CD4-positive, alpha-beta memory T cell (primary cell): ENCODE data around the gene DPM1. TPM values are rescaled to one million over a fixed set of nuclear protein-coding genes. Genes with fewer than 3 reads are reported as not detected.
A peak's percentile ranks its signal among the peaks of the same experiment; 100 is the strongest.

Experiments used
- CTCF ChIA-PET: fragments of 350-600 bp; sonication (Branson Sonifier 250); formaldehyde crosslinking; loops from one replicate; lab custom pipeline; 2021; ENCODE audit warnings: inconsistent platforms; ENCODE audit not compliant: partially characterized antibody; lab: Charles Lee
- POLR2A ChIA-PET: fragments of 350-600 bp; sonication (Branson Sonifier 250); formaldehyde crosslinking; loops from one replicate; lab custom pipeline; 2021; ENCODE audit not compliant: partially characterized antibody; lab: Charles Lee
- DNase-seq, 5 donors: peaks; one replicate each; pipeline versions ENCODE4 v3.0.0 to v3.0.0-alpha.2; 2020 to 2022; ENCODE audit warnings: mixed read lengths in 1 of 5
- H3K27ac ChIP-seq: one replicate; pipeline ENCODE4 v1.7.0; 2013; ENCODE audit warnings: low read depth, low read length
- H3K27me3 ChIP-seq: 2 replicates; pipeline ENCODE4 v1.7.0; 2013; ENCODE audit warnings: mild to moderate bottlenecking, low read length, moderate library complexity; ENCODE audit not compliant: insufficient read depth
- H3K36me3 ChIP-seq: 2 replicates; pipeline ENCODE4 v1.7.0; 2013; ENCODE audit warnings: mild to moderate bottlenecking, low read length, moderate library complexity; ENCODE audit not compliant: insufficient read depth
- H3K4me1 ChIP-seq: 2 replicates; pipeline ENCODE4 v1.7.0; 2013; ENCODE audit warnings: mild to moderate bottlenecking, low read length, moderate library complexity; ENCODE audit not compliant: insufficient read depth
- H3K4me3 ChIP-seq, 2 donors: one replicate each; pipeline ENCODE4 v1.7.0; 2013; ENCODE audit warnings: low read length in 2 of 2, mild to moderate bottlenecking in 1 of 2
- H3K9me3 ChIP-seq, 2 donors: one replicate each; pipeline ENCODE4 v1.7.0; 2013; ENCODE audit warnings: low read length in 2 of 2, control low read depth in 1 of 2; ENCODE audit not compliant: control insufficient read depth in 1 of 2
- H3K27ac Mint-ChIP-seq, 7 donors: one replicate each; pipeline ENCODE4 v1.8.0; 2020 to 2021; ENCODE audit warnings: mixed read lengths in 7 of 7, mild to moderate bottlenecking in 6 of 7, inconsistent platforms in 3 of 7, moderate library complexity in 3 of 7
- H3K27me3 Mint-ChIP-seq, 2 donors: one replicate each; pipeline ENCODE4 v1.8.0; 2020 to 2021; ENCODE audit warnings: mixed read lengths in 2 of 2
- H3K36me3 Mint-ChIP-seq, 2 donors: one replicate each; pipeline ENCODE4 v1.8.0; 2020 to 2021; ENCODE audit warnings: mixed read lengths in 2 of 2, inconsistent platforms in 1 of 2, mild to moderate bottlenecking in 1 of 2
- H3K4me1 Mint-ChIP-seq, 4 donors: one replicate each; pipeline ENCODE4 v1.8.0; 2020 to 2021; ENCODE audit warnings: mixed read lengths in 4 of 4, mild to moderate bottlenecking in 1 of 4
- H3K4me3 Mint-ChIP-seq, 8 donors: one replicate each; pipeline ENCODE4 v1.8.0; 2020 to 2021; ENCODE audit warnings: mixed read lengths in 8 of 8, mild to moderate bottlenecking in 7 of 8, moderate library complexity in 6 of 8, inconsistent platforms in 3 of 8
- H3K9me3 Mint-ChIP-seq, 8 donors: one replicate each; pipeline ENCODE4 v1.8.0; 2020 to 2021; ENCODE audit warnings: mixed read lengths in 8 of 8, mild to moderate bottlenecking in 5 of 8, inconsistent platforms in 3 of 8, moderate library complexity in 1 of 8
- intact Hi-C: fragments of 100-400 bp; cut with micrococcal nuclease; formaldehyde crosslinking; loops from one replicate; pipeline ENCODE4 v1.15.1; 2023
- polyA plus RNA-seq, 2 donors: library from polyadenylated mRNA; unstranded; fragments of 300-500 nt; fragmentation: Illumina TruSeq; gene quantifications; one replicate each; pipeline ENCODE4 v1.2.3, GENCODE V29; 2021
- total RNA-seq, 2 experiments: library from RNA; stranded (reverse); gene quantifications; one replicate each; pipeline ENCODE4 v1.2.3, GENCODE V29; 2021

The DPM1 gene
- total and polyA plus RNA-seq, 4 experiments from 2014 or later: 39.9 to 79.2 (median 55.6) TPM

DNA sequence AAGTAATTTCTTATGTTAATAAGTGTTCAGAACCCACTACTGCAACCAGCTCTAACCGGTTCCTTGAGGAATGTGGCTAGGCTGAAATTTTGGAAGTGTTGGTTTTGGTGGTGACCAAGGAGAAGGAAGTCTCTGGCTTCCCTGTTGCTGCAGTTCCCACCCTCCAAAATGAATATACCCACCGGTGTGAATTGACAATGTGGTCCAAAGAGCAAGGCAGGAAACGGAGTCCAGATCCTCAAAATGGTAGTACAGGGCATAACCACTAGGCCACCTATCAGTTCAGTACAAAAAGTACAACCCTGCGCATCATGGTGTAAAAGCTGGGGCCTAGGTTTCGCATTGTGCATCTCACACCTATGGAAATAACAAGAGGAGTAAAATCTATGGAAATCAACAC is 29.9 kb downstream of the DPM1 start:
- POLR2A ChIA-PET: interaction anchor here (0.9 to 5.6 kb wide), 5 partner anchors 13 to 138 kb away, joined by 4 to 153 read pairs (median 33); partner anchors contain the start of genes BCAS4, DPM1 and MOCS3
- H3K27me3 Mint-ChIP-seq: no peaks in the 10 kb centered on the region
- peak overlapping the region; percentile 61 to 100 (median 92) for H3K27ac Mint-ChIP-seq
- H3K4me3 Mint-ChIP-seq: peak overlapping the region; percentile 34 to 96 (median 88)
- CTCF ChIA-PET: interaction anchor here (0.7 to 17.7 kb wide), 16 partner anchors 8 to 137 kb away, joined by 3 to 298 read pairs (median 6); partner anchors contain the start of genes BCAS4, DPM1 and MOCS3
- H3K4me1 Mint-ChIP-seq: peaks cover 41 to 71% (median 57%) of the 10 kb centered on the region in 4 donors
- intact Hi-C loops: no loop called here
- H3K4me3 ChIP-seq: peak overlapping the region in 1 of 2 donors; percentile 32
- peaks cover 18 to 48% of the 10 kb centered on the region in 2 donors for H3K36me3 Mint-ChIP-seq
- no peak overlapping the region for H3K27ac ChIP-seq
- no peaks in the 10 kb centered on the region for H3K9me3 ChIP-seq
- H3K4me1 ChIP-seq: peaks cover 74% of the 10 kb centered on the region
- H3K27me3 ChIP-seq: no peaks in the 10 kb centered on the region
- no peaks in the 10 kb centered on the region for H3K9me3 Mint-ChIP-seq
- DNase-seq: no peak
- peaks cover 16% of the 10 kb centered on the region for H3K36me3 ChIP-seq

- peak overlapping the region in 3 of 7 donors; percentile 14 to 100 (median 51) for H3K27ac Mint-ChIP-seq
- Histone ChIP-seq H3K4me1 (peaks cover 84% of the 10 kb centered on the region), H3K27me3 (no peaks in the 10 kb centered on the region), H3K27ac (no peak overlapping the region), H3K4me3 (no peak overlapping the region), H3K36me3 (peaks cover 16% of the 10 kb centered on the region), H3K9me3 (no peaks in the 10 kb centered on the region)
- H3K27me3 Mint-ChIP-seq: no peaks in the 10 kb centered on the region
- intact Hi-C loops: no loop called here
- no peaks in the 10 kb centered on the region for H3K9me3 Mint-ChIP-seq
- DNase-seq: no peak
- CTCF ChIA-PET: interaction anchor here (1.3 to 17.7 kb wide), 5 partner anchors 10 to 135 kb away, joined by 3 to 298 read pairs (median 4); partner anchors contain the start of gene BCAS4
- peaks cover 49 to 81% (median 63%) of the 10 kb centered on the region in 4 donors for H3K4me1 Mint-ChIP-seq
- H3K36me3 Mint-ChIP-seq: peaks cover 18 to 50% of the 10 kb centered on the region in 2 donors
- peak overlapping the region in 2 of 8 donors; percentile 25 to 27 for H3K4me3 Mint-ChIP-seq
- POLR2A ChIA-PET: interaction anchor here (0.9 to 1.9 kb wide), 5 partner anchors 10 to 132 kb away, joined by 3 to 5 read pairs (median 4); partner anchors contain the start of genes BCAS4, DPM1 and MOCS3
Measured at GRCh38 chr20:50926530-50926929, 31.8 kb downstream of the DPM1 start.

GRCh38 chr20:50924261-50924920 is 33.9 kb downstream of the DPM1 start:
- Mint-ChIP-seq H3K36me3 (peaks cover 21 to 48% of the 10 kb centered on the region in 2 donors), H3K4me3 (peak overlapping the region in 1 of 8 donors; percentile 28)

GRCh38 chr20:50921803-50922501 is 36.4 kb downstream of the DPM1 start:
- Mint-ChIP-seq H3K27me3 (no peaks in the 10 kb centered on the region), H3K27ac (peak overlapping the region; percentile 15 to 77 (median 47)), H3K9me3 (no peaks in the 10 kb centered on the region), H3K36me3 (peaks cover 7 to 39% of the 10 kb centered on the region in 2 donors), H3K4me1 (peaks cover 64 to 93% (median 76%) of the 10 kb centered on the region in 4 donors), H3K4me3 (peak overlapping the region in 1 of 8 donors; percentile 15)
- H3K27me3 ChIP-seq: no peaks in the 10 kb centered on the region
- intact Hi-C loops: no loop called here
- ChIA-PET CTCF (interaction anchor here (0.7 to 17.7 kb wide), 5 partner anchors 8 to 130 kb away, joined by 3 to 298 read pairs (median 4); partner anchors contain the start of genes BCAS4, DPM1 and MOCS3), POLR2A (interaction anchor here (5.4 kb wide), 1 partner anchor 8 kb away, joined by 30 read pairs; the partner anchor contains the start of gene ADNP)
- peak overlapping the region; percentile 6 for H3K27ac ChIP-seq
- H3K9me3 ChIP-seq: no peaks in the 10 kb centered on the region
- peaks cover 89% of the 10 kb centered on the region for H3K4me1 ChIP-seq
- H3K4me3 ChIP-seq: no peak overlapping the region
- H3K36me3 ChIP-seq: peaks cover 6% of the 10 kb centered on the region
- DNase-seq: no peak

More at GRCh38 chr20:50924261-50924920, 33.9 kb downstream of the DPM1 start:
- H3K27me3 ChIP-seq: no peaks in the 10 kb centered on the region
- H3K9me3 Mint-ChIP-seq: no peaks in the 10 kb centered on the region
- H3K27ac ChIP-seq: no peak overlapping the region
- no peak for DNase-seq
- H3K36me3 ChIP-seq: peaks cover 16% of the 10 kb centered on the region
- intact Hi-C loops: no loop called here
- no peaks in the 10 kb centered on the region for H3K9me3 ChIP-seq
- H3K4me1 Mint-ChIP-seq: peaks cover 58 to 93% (median 75%) of the 10 kb centered on the region in 4 donors
- ChIA-PET CTCF (interaction anchor here (0.9 to 17.7 kb wide), 4 partner anchors 9 to 133 kb away, joined by 3 to 298 read pairs (median 3); partner anchors contain the start of gene BCAS4), POLR2A (interaction anchor here (1.2 to 1.9 kb wide), 2 partner anchors 7 to 130 kb away, joined by 3 to 5 read pairs; partner anchors contain the start of gene BCAS4)
- H3K4me1 ChIP-seq: peaks cover 93% of the 10 kb centered on the region
- H3K27ac Mint-ChIP-seq: peak overlapping the region in 4 of 7 donors; percentile 11 to 75 (median 58)
- no peaks in the 10 kb centered on the region for H3K27me3 Mint-ChIP-seq
- H3K4me3 ChIP-seq: no peak overlapping the region

DNA sequence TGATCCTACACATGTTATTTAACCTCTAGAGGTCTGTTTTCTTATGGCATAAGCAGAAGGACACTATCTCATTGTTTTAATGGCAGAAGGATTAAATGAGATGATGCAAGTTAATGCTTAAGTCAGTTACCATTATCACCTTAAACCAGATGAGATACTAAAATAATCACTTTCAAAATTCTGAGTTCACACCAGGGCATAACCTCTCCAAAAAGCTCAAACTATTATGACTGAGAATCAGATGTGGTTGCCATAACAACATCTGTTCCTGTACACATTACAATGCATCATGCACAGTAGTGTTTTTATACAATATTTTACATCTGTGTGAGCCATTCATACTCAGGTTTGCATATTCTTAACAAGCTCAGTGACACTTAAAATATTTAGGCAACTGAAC is 37.3 kb downstream of the DPM1 start:
- Mint-ChIP-seq H3K9me3 (no peaks in the 10 kb centered on the region), H3K36me3 (peaks cover 7 to 36% of the 10 kb centered on the region in 2 donors), H3K4me1 (peaks cover 66 to 93% (median 80%) of the 10 kb centered on the region in 4 donors), H3K27me3 (no peaks in the 10 kb centered on the region), H3K27ac (peak overlapping the region; percentile 10 to 83 (median 46)), H3K4me3 (peak overlapping the region in 1 of 8 donors; percentile 36)
- POLR2A ChIA-PET: interaction anchor here (0.6 to 5.4 kb wide), 2 partner anchors 9 to 17 kb away, joined by 3 to 30 read pairs; partner anchors contain the start of gene ADNP
- peaks cover 90% of the 10 kb centered on the region for H3K4me1 ChIP-seq
- no peaks in the 10 kb centered on the region for H3K9me3 ChIP-seq
- intact Hi-C loops: no loop called here
- no peaks in the 10 kb centered on the region for H3K27me3 ChIP-seq
- CTCF ChIA-PET: interaction anchor here (0.6 to 17.7 kb wide), 5 partner anchors 8 to 214 kb away, joined by 3 to 298 read pairs (median 4); partner anchors contain the start of gene BCAS4
- H3K36me3 ChIP-seq: peaks cover 6% of the 10 kb centered on the region
- H3K27ac ChIP-seq: no peak overlapping the region
- peak in 3 of 5 donors; percentile 9 to 29 (median 28) for DNase-seq
- no peak overlapping the region for H3K4me3 ChIP-seq

GRCh38 chr20:50919567-50919966 is 38.8 kb downstream of the DPM1 start:
- Mint-ChIP-seq H3K9me3 (no peaks in the 10 kb centered on the region), H3K4me1 (peaks cover 61 to 93% (median 77%) of the 10 kb centered on the region in 4 donors), H3K4me3 (peak overlapping the region in 5 of 8 donors; percentile 6 to 58 (median 29)), H3K27me3 (no peaks in the 10 kb centered on the region), H3K27ac (peak overlapping the region in 5 of 7 donors; percentile 49 to 83 (median 63)), H3K36me3 (peaks cover 7 to 27% of the 10 kb centered on the region in 2 donors)
- Histone ChIP-seq H3K4me3 (no peak overlapping the region), H3K36me3 (peaks cover 6% of the 10 kb centered on the region), H3K9me3 (no peaks in the 10 kb centered on the region), H3K4me1 (peaks cover 89% of the 10 kb centered on the region), H3K27me3 (no peaks in the 10 kb centered on the region), H3K27ac (no peak overlapping the region)
- no peak for DNase-seq
- ChIA-PET POLR2A (interaction anchor here (5.4 kb wide), 1 partner anchor 11 kb away, joined by 30 read pairs; the partner anchor contains the start of gene ADNP), CTCF (interaction anchor here (1.1 to 17.7 kb wide), 5 partner anchors 10 to 128 kb away, joined by 3 to 298 read pairs (median 4); partner anchors contain the start of gene BCAS4)
- intact Hi-C loops: no loop called here
